Measurements from ENCODE around the gene CLEC1A.

CLEC1A gene

DNA sequence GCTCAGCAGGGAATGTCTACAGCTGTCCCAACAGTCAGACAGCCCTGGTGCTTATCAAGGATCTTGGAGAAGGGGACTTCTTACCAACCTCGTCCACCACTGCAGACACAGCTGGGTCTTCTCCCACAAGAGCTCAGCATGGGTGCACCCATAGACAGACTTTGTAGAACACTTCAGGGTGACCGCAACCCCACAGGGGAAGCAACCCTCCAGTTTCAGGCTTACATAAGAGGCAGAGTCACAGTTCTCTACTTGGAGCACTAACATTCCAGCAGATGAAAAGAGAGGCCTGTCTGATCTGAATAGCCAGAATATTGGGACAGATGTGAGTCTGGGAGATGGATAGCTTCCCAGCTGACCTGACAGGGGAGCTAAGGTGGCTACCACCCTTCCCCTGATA lies 3.5 kb upstream of the CLEC1A start:
- no peak for DNase-seq (ENCODE audit: low read depth)
- no peak for TF ChIP-seq CTCF (conservative IDR thresholded peaks at IDR 0.05; ENCODE audit: low read depth, low read length)
- no peak overlapping the region for H3K4me3 ChIP-seq (ENCODE audit: low read depth, low read length)

DNA sequence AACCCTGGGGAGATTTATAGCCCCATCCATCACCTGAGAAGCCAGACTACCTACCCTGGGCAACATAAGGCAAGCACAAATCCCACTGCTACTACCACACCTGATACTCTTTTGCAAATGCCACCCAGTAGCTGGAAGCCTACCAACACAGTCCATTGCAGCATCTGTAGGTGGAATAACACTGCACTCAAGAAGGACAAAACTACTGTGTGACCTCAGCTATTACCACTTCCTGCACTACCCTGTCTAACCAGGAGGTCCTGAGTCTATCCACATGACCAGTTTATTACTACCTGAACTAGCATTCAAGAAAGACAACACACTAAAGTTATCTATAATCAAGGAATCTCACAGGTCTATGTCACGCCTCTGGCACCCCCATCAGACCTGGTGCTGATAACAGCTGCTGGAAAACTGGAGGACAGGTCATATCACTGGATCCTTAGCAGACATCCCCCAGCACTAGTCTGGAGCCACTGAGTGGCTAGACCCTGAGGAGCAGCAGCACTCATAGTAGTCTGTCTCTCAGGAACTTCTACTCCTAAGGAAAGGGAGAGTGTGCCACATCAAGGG lies 2.9 kb upstream of the CLEC1A start:
- no peak overlapping the region for H3K4me3 ChIP-seq (ENCODE audit: low read depth, low read length)
- no peak for DNase-seq (ENCODE audit: low read depth)
- no peak for TF ChIP-seq CTCF (conservative IDR thresholded peaks at IDR 0.05; ENCODE audit: low read depth, low read length)

DNA sequence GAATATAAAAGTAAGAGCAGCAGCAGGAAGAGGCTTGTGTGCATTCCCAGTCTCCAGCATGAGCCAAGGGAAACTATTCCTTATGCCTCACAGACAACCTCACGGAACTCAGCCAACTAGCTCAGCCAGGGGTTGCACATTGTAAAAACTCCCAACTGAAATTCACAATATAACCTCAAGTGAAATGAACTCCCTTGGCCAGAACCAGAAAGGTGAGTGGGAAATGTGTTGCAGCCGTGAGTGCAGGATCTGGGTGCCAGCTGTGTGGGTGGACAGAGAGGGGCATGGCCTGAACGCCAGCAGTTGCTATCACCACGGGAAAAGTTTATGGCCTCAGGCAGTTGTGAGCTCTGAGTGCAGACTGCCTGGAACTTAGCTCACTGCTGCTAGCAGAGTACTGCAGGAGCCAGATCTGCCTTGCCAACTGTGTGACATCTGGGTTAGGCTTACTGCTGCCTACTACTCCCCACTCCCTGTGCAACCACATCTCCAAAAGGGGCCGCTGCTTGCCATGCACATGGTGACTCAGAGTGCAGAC lies 2.3 kb upstream of the CLEC1A start:
- DNase-seq (ENCODE audit: low read depth): peak; percentile 34
- no peak overlapping the region for H3K4me3 ChIP-seq (ENCODE audit: low read depth, low read length)
- no peak for TF ChIP-seq CTCF (conservative IDR thresholded peaks at IDR 0.05; ENCODE audit: low read depth, low read length)

DNA sequence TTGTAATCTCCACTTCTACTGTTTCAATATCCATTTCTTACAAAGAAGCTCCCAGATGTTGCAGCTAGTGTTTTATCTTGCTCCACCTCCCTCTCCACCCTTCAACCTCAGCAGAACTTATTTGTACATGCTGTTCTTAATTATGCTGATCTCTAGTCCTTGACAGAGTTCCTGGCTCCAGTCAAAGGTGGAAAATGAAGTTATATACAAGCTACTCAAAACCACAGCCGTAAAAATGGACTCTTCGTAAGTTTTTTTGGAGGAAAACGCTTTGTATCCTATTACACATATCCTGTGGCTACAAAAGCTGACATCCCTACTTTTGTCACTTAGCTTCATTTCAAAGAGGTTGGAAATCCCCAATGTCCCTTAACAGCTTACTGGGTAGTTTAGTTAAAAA lies 1.3 kb downstream of the CLEC1A start:
- H3K4me3 ChIP-seq (ENCODE audit: low read depth, low read length): no peak overlapping the region
- peak; percentile 41 for DNase-seq (ENCODE audit: low read depth)
- TF ChIP-seq CTCF (conservative IDR thresholded peaks at IDR 0.05; ENCODE audit: low read depth, low read length): no peak

- no peak for TF ChIP-seq CTCF (conservative IDR thresholded peaks at IDR 0.05; ENCODE audit: low read depth, low read length)
- no peak overlapping the region for H3K4me3 ChIP-seq (ENCODE audit: low read depth, low read length)
- DNase-seq (ENCODE audit: low read depth): no peak
Measured at GRCh38 chr12:10095971-10096370, 2.8 kb downstream of the CLEC1A start.

DNA sequence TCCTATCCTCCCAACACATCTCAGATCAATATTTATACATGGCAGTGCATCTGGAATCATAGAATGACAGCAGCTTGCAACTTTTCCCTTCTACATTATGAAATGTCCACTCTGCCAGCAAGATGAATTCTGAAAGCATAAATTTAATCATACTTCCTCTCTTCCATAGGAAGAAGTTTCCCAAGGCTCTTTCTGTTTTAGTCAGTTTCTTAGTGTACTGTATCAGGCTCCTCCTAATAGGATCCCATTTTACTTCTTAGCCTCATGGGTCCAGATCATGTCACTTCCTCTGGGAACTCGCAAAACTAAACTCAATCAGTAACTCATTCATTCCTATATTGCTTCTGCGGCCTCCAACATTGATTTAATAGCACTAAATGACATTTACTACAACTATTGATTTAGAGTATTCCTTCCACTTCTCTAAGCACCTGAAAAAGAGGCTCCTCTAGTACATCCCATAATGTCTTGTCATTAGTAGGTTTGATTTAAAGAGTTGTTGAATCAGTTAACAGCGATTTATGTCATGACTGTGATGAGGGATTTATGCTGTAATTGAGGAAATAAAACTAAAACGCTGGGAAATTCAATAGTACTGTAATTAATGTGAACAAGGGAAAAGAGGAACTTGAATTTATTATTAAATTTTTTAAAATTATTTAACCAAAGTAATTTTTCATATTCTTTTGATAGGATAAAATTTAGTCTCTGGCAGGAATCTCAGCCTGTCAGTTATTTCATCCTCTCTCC lies 4.0 kb downstream of the CLEC1A start:
- TF ChIP-seq CTCF (conservative IDR thresholded peaks at IDR 0.05; ENCODE audit: low read depth, low read length): no peak
- H3K4me3 ChIP-seq (ENCODE audit: low read depth, low read length): no peak overlapping the region
- DNase-seq (ENCODE audit: low read depth): no peak
